Right ventricle myocardium superior (tissue), 1 donor: ENCODE results near the gene NELL1. TPM values are rescaled to one million over a fixed set of nuclear protein-coding genes. Genes with fewer than 3 reads are reported as not detected.

Experiments
- ATAC-seq: fragments of 200-7000 bp; cut with Tn5 transposase; one replicate; pipeline ENCODE4 v1.9.1; 2020; ENCODE audit warnings: mild to moderate bottlenecking; ENCODE audit not compliant: poor library complexity
- DNase-seq: peaks from one replicate; pipeline ENCODE4 v3.0.0-alpha.2; 2020
- intact Hi-C: fragments of 100-400 bp; cut with DNase I; formaldehyde crosslinking; loops from one replicate; pipeline ENCODE4 v1.11.2; 2022
- total RNA-seq: library from RNA; stranded (reverse); fragmentation: NEBNext Ultra II Directional; extraction: Animal tissue kit (Norgen Biotek cat#: 25700); gene quantifications from one replicate; pipeline ENCODE4 v1.2.1, GENCODE V29; 2021
- donor health status: DM: no; HTN: yes; CAD: no; lungs with severe emphysema.

The NELL1 gene
- total RNA-seq, 1 donor from 2014 or later = not detected

- no peak for DNase-seq
- intact Hi-C loops = no loop called here
- ATAC-seq = no peak
These were observed 805.1 kb downstream of the NELL1 start for GRCh38 chr11:21474529-21474928.

- intact Hi-C loops = no loop called here
- ATAC-seq (no peak), DNase-seq (no peak)
These were observed 805.9 kb downstream of the NELL1 start for GRCh38 chr11:21475276-21475675.

GRCh38 chr11:21476588-21476987 is 807.2 kb downstream of the NELL1 start:
- ATAC-seq = no peak

GRCh38 chr11:21480240-21480639 is 810.9 kb downstream of the NELL1 start:
- no peak for ATAC-seq
- intact Hi-C loops = no loop called here
- no peak for DNase-seq

More at GRCh38 chr11:21476588-21476987, 807.2 kb downstream of the NELL1 start:
- intact Hi-C loops = no loop called here
- DNase-seq = no peak

- DNase-seq (no peak), ATAC-seq (no peak)
- intact Hi-C loops = no loop called here
These were observed 811.9 kb downstream of the NELL1 start for GRCh38 chr11:21481255-21481654.

- DNase-seq (no peak), ATAC-seq (no peak)
- intact Hi-C loops = no loop called here
These were observed 814.7 kb downstream of the NELL1 start for GRCh38 chr11:21484039-21484438.

- DNase-seq = no peak
- intact Hi-C loops = no loop called here
- no peak for ATAC-seq
These were observed 815.6 kb downstream of the NELL1 start for GRCh38 chr11:21485006-21485405.

- intact Hi-C loops = no loop called here
- DNase-seq (no peak), ATAC-seq (no peak)
These were observed 816.0 kb downstream of the NELL1 start for GRCh38 chr11:21485426-21485825.

GRCh38 chr11:21489416-21490115 is 820.2 kb downstream of the NELL1 start:
- intact Hi-C loops = no loop called here
- no peak for ATAC-seq
- DNase-seq = no peak

GRCh38 chr11:21492931-21493330 is 823.5 kb downstream of the NELL1 start:
- intact Hi-C loops = no loop called here
- ATAC-seq = no peak

GRCh38 chr11:21494946-21495345 is 825.6 kb downstream of the NELL1 start:
- DNase-seq (no peak), ATAC-seq (no peak)
- intact Hi-C loops = no loop called here

More at GRCh38 chr11:21492931-21493330, 823.5 kb downstream of the NELL1 start:
- no peak for DNase-seq

GRCh38 chr11:21495879-21496278 is 826.5 kb downstream of the NELL1 start:
- ATAC-seq (no peak), DNase-seq (no peak)
- intact Hi-C loops = no loop called here

GRCh38 chr11:21501245-21501644 is 831.9 kb downstream of the NELL1 start:
- no peak for DNase-seq
- ATAC-seq = no peak
- intact Hi-C loops = no loop called here

- no peak for DNase-seq
- intact Hi-C loops = no loop called here
- ATAC-seq = no peak
These were observed 835.7 kb downstream of the NELL1 start for GRCh38 chr11:21505070-21505469.

- intact Hi-C loops = no loop called here
- ATAC-seq = no peak
- peak; percentile 43 for DNase-seq
These were observed 842.6 kb downstream of the NELL1 start for GRCh38 chr11:21511835-21512440.

GRCh38 chr11:21514316-21514715 is 844.9 kb downstream of the NELL1 start:
- no peak for DNase-seq
- intact Hi-C loops = no loop called here
- no peak for ATAC-seq

- intact Hi-C loops = no loop called here
- ATAC-seq = no peak
- no peak for DNase-seq
These were observed 850.9 kb downstream of the NELL1 start for GRCh38 chr11:21520244-21520643.

GRCh38 chr11:21529187-21529586 is 859.8 kb downstream of the NELL1 start:
- DNase-seq (no peak), ATAC-seq (no peak)
- intact Hi-C loops = no loop called here

- intact Hi-C loops = no loop called here
- DNase-seq (no peak), ATAC-seq (no peak)
These were observed 864.9 kb downstream of the NELL1 start for GRCh38 chr11:21534288-21534687.

- DNase-seq = no peak
- intact Hi-C loops = no loop called here
- ATAC-seq = no peak
These were observed 868.6 kb downstream of the NELL1 start for GRCh38 chr11:21537980-21538379.
